ENCODE measurements around the gene DLG2. TPM values are rescaled to one million over a fixed set of nuclear protein-coding genes. Genes with fewer than 3 reads are reported as not detected.

Gene DLG2
- total and polyA plus RNA-seq, 2 donors (not counting 3 experiments of a cell fraction or from before 2014, with no cell fraction given), result 0.15 to 1.1 TPM

DNA sequence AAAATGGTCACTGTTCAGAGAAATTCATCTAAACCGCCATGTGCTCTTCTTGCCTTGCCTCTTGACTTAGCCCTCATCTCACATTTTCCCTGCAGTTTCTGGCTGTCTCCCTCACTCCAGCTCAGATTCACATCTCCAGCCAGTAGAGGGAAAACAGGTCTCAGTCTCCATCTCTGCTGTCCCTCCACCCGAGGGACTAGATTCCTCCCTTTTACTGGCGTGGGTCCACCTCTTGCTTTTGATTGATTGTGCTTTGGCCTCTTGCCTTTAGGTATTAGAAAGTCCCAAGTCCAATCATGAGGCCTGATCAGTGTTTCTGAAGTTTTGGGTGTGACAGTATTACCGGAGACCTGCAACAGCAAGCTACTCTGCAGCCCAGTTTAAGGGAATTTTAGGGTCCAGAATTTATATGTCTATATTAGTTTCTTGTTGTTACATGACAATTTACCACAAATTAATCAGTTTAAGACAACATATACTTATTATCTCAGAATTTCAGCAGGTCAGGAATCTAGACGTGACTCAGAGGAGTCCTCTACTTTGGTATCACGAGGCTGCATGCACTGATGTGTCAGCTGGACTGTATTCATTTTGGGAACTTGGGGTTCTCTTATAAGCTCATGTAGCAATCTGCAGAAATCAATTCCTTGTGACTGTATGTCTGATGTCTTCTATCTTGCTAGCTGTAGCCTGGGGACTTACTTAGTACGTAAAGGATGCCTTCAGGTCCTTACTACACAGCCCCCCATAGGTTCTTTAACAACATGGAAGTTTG is 1535.7 kb downstream of the DLG2 start:
- H3K27ac ChIP-seq (ENCODE audit: insufficient read depth, low read depth, low read length), result no peak overlapping the region
- H2AFZ ChIP-seq (ENCODE audit: low read depth, low read length), result no peak overlapping the region
- TF ChIP-seq EZH2 (IDR thresholded peaks at IDR 0.05; ENCODE audit: borderline replicate concordance, low read depth, low read length, severe bottlenecking), result no peak
- TF ChIP-seq, protein P1, sequence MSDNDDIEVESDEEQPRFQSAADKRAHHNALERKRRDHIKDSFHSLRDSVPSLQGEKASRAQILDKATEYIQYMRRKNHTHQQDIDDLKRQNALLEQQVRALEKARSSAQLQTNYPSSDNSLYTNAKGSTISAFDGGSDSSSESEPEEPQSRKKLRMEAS (IDR thresholded peaks at IDR 0.05; ENCODE audit: insufficient read depth, insufficient read length), result no peak
- no peak for TF ChIP-seq POLR2A (IDR thresholded peaks at IDR 0.05; ENCODE audit: low read depth, low read length)
- BruUV-seq (replicated peaks), result no TSS peak
- no peak overlapping the region for H3K9ac ChIP-seq (replicated peaks; ENCODE audit: extremely low read depth, insufficient read depth, low read length)
- intact Hi-C loops (cut with micrococcal nuclease), result no loop called here
- ChIA-PET POLR2A (no interaction called here), CTCF (no interaction called here)
- peaks cover 2% of the 10 kb centered on the region for H3K9me3 ChIP-seq (replicated peaks; ENCODE audit: control insufficient read depth, insufficient read depth, low read length)
- no peaks in the 10 kb centered on the region for H3K27me3 ChIP-seq (ENCODE audit: control insufficient read depth in 2 of 2, insufficient read depth in 2 of 2, low read length in 2 of 2)
- no peak overlapping the region for H3K4me2 ChIP-seq (ENCODE audit: insufficient read depth, low read length)
- H3K4me1 ChIP-seq (ENCODE audit: control insufficient read depth, extremely low read depth, insufficient read depth, low read length), result no peaks in the 10 kb centered on the region
- dilution Hi-C loops (cut with MboI; ENCODE audit: extremely low pct_ligation_motif_present, low sequenced_read_pairs), result no loop called here
- H3K9me1 ChIP-seq (replicated peaks; ENCODE audit: control insufficient read depth, extremely low read depth, insufficient read depth, low read length), result no peaks in the 10 kb centered on the region
- H3K36me3 ChIP-seq (ENCODE audit: control insufficient read depth in 2 of 2, extremely low read depth in 1 of 2, insufficient read depth in 2 of 2, low read length in 2 of 2), result no peaks in the 10 kb centered on the region
- no peak overlapping the region for H3K4me3 ChIP-seq (replicated peaks in 1 of 3; ENCODE audit: insufficient read depth in 1 of 3, low read depth in 1 of 3, low read length in 3 of 3)
- H3K79me2 ChIP-seq (ENCODE audit: control insufficient read depth, insufficient read depth, low read length), result no peaks in the 10 kb centered on the region
- FAIRE-seq, result no peak
- no peaks in the 10 kb centered on the region for H4K20me1 ChIP-seq (replicated peaks; ENCODE audit: control insufficient read depth, extremely low read depth, insufficient read depth, low read length)
- no peak for DNase-seq (ENCODE audit: low read depth, low spot score)

DNA sequence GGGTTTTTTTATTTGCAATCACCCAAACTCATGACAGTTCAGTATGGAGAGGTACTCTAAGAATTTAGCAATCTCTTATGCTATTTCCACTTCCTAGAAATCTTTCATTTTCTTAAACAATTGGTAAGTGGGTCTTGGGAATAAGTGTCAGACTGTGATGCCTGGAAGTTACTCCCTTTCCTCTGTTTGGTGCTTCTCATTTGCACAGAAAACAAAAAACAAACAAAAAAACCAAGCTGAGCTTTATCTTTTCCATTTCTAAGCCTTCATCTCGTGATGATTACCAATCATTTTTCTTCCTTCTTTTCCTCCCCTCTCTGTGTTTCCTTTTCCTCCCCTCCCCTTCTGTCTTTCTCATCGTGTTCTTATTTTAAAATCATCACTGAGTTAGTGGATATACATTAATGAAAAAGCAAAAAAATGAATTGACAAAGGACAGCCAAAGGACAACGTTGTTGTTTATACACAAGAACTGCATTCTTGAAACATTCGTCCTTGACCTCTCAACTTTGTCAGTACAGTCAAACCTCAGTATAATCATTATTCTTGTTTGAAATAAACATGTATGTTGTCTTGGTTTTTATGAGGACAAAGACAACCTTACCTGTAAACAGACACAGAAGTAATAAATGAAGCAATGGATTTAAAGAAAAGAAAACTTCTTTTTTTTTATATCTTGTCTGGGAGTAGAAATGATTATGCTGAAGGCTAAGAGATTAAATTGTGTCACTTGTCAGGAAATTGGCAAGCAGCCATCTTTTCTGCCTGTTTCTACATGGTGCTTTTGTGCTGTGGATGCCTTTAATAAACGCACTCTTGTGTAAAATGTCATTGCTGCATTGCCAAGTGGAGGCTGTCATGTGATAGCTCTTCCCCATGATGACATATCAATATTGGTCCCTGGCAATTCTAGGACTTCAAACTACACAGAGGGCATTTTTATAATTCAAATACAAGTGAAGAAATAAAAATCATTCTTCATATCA is 1537.8 kb downstream of the DLG2 start:
- dilution Hi-C loops (cut with MboI; ENCODE audit: extremely low pct_ligation_motif_present, low sequenced_read_pairs), result no loop called here
- intact Hi-C loops (cut with micrococcal nuclease), result no loop called here
- Histone ChIP-seq H3K4me3 (replicated peaks in 1 of 3; ENCODE audit: insufficient read depth in 1 of 3, low read depth in 1 of 3, low read length in 3 of 3) (no peak overlapping the region), H3K9ac (replicated peaks; ENCODE audit: extremely low read depth, insufficient read depth, low read length) (no peak overlapping the region), H3K27ac (ENCODE audit: insufficient read depth, low read depth, low read length) (no peak overlapping the region), H3K4me2 (ENCODE audit: insufficient read depth, low read length) (no peak overlapping the region), H4K20me1 (replicated peaks; ENCODE audit: control insufficient read depth, extremely low read depth, insufficient read depth, low read length) (no peaks in the 10 kb centered on the region), H3K79me2 (ENCODE audit: control insufficient read depth, insufficient read depth, low read length) (no peaks in the 10 kb centered on the region), H3K9me3 (replicated peaks; ENCODE audit: control insufficient read depth, insufficient read depth, low read length) (peaks cover 2% of the 10 kb centered on the region), H3K36me3 (ENCODE audit: control insufficient read depth in 2 of 2, extremely low read depth in 1 of 2, insufficient read depth in 2 of 2, low read length in 2 of 2) (no peaks in the 10 kb centered on the region), H3K27me3 (ENCODE audit: control insufficient read depth in 2 of 2, insufficient read depth in 2 of 2, low read length in 2 of 2) (no peaks in the 10 kb centered on the region), H3K9me1 (replicated peaks; ENCODE audit: control insufficient read depth, extremely low read depth, insufficient read depth, low read length) (no peaks in the 10 kb centered on the region), H3K4me1 (ENCODE audit: control insufficient read depth, extremely low read depth, insufficient read depth, low read length) (no peaks in the 10 kb centered on the region), H2AFZ (ENCODE audit: low read depth, low read length) (no peak overlapping the region)
- no TSS peak for BruUV-seq (replicated peaks)
- DNase-seq (ENCODE audit: low read depth, low spot score) (no peak), FAIRE-seq (no peak)
- TF ChIP-seq GATA2 (IDR thresholded peaks at IDR 0.05; ENCODE audit: insufficient read depth, insufficient read length, low read depth, low read length) (no peak), MYC (IDR thresholded peaks at IDR 0.05; ENCODE audit: low read depth, low read length) (no peak), EZH2 (IDR thresholded peaks at IDR 0.05; ENCODE audit: borderline replicate concordance, low read depth, low read length, severe bottlenecking) (no peak), JUN (IDR thresholded peaks at IDR 0.05; ENCODE audit: borderline replicate concordance, insufficient read depth, insufficient read length, low read depth) (no peak), POLR2AphosphoS5 (IDR thresholded peaks at IDR 0.05; ENCODE audit: insufficient read depth, low read depth, low read length) (no peak), FOS (IDR thresholded peaks at IDR 0.05; ENCODE audit: borderline replicate concordance, insufficient read depth, low read length) (no peak)
- TF ChIP-seq, protein P1 (IDR thresholded peaks at IDR 0.05; ENCODE audit: insufficient read depth, insufficient read length), result no peak
- ChIA-PET CTCF (no interaction called here), POLR2A (no interaction called here)
